Endothelial cell of umbilical vein (primary cell): ENCODE results near the gene SKIC3. TPM values are rescaled to one million over a fixed set of nuclear protein-coding genes. Genes with fewer than 3 reads are reported as not detected.

Source experiments
- BruUV-seq: library from RNA; stranded (reverse); fragments of 400-500 nt; replicated peaks from 2 replicates; lab custom pipeline; 2021; lab: Mats Ljungman, UMichigan
- CTCF ChIA-PET: fragments of 300-600, 350-600 bp; sonication (Branson Sonifier 250); formaldehyde crosslinking; loops from one replicate; lab custom pipeline; 2021; ENCODE audit warnings: antibody characterized with exemption, inconsistent platforms; lab: Charles Lee
- POLR2A ChIA-PET: fragments of 300-600, 350-600 bp; sonication (Branson Sonifier 250); formaldehyde crosslinking; loops from one replicate; lab custom pipeline; 2021; ENCODE audit warnings: antibody characterized with exemption, inconsistent platforms; lab: Charles Lee
- DNase-seq: peaks from one replicate; pipeline ENCODE4 v3.0.0-alpha.2; 2011; ENCODE audit warnings: low read depth, low spot score
- FAIRE-seq: peaks from 2 replicates; lab custom pipeline; 2011; peaks lifted over from hg19 to GRCh38; lab: Jason Lieb, UNC
- H2AFZ ChIP-seq: 2 replicates; pipeline ENCODE4 v1.6.0; 2012; ENCODE audit warnings: low read depth, low read length, control low read depth, inconsistent platforms
- H3K27ac ChIP-seq: 2 replicates; pipeline ENCODE4 v1.5.1; 2011; ENCODE audit warnings: low read depth, mild to moderate bottlenecking, control low read depth, low read length, moderate library complexity; ENCODE audit not compliant: insufficient read depth
- H3K27me3 ChIP-seq, 2 experiments: 2 replicates each; pipeline versions ENCODE4 v1.6.0 to v1.6.1; 2011; ENCODE audit warnings: low read length in 2 of 2, mixed read lengths in 1 of 2; ENCODE audit not compliant: control insufficient read depth in 2 of 2, insufficient read depth in 2 of 2
- H3K36me3 ChIP-seq, 2 experiments: 2 replicates in 1 of 2; 3 replicates in 1 of 2; pipeline ENCODE4 v1.5.1; 2011; ENCODE audit warnings: low read length in 2 of 2, mild to moderate bottlenecking in 1 of 2, moderate library complexity in 1 of 2; ENCODE audit not compliant: control insufficient read depth in 2 of 2, insufficient read depth in 2 of 2; ENCODE audit errors: extremely low read depth in 1 of 2
- H3K4me1 ChIP-seq: 3 replicates; pipeline ENCODE4 v1.5.1; 2011; ENCODE audit warnings: mild to moderate bottlenecking, low read length; ENCODE audit not compliant: control insufficient read depth, insufficient read depth; ENCODE audit errors: extremely low read depth
- H3K4me2 ChIP-seq: 2 replicates; pipeline ENCODE4 v1.6.1; 2011; ENCODE audit warnings: low read length, control low read depth, mixed read lengths; ENCODE audit not compliant: insufficient read depth
- H3K4me3 ChIP-seq, 3 experiments: fragments of 200-600 bp in 1 of 3; sonication (generic), shearing (Covaris generic) in 1 of 3; replicated peaks in 1 of 3; 2 replicates each; pipeline ENCODE4 v1.5.1; 2011 to 2016; ENCODE audit warnings: control low read depth in 3 of 3, low read length in 3 of 3, mild to moderate bottlenecking in 2 of 3, inconsistent platforms in 1 of 3, low read depth in 1 of 3, moderate library complexity in 1 of 3; ENCODE audit not compliant: insufficient read depth in 1 of 3
- H3K79me2 ChIP-seq: 2 replicates; pipeline ENCODE4 v1.6.0; 2012; ENCODE audit warnings: low read length, inconsistent platforms; ENCODE audit not compliant: control insufficient read depth, insufficient read depth
- H3K9ac ChIP-seq: replicated peaks from 2 replicates; pipeline ENCODE3; 2011; ENCODE audit warnings: low read length, control low read depth; ENCODE audit not compliant: insufficient read depth; ENCODE audit errors: extremely low read depth
- H3K9me1 ChIP-seq: replicated peaks from 3 replicates; pipeline ENCODE4 v1.6.0; 2011; ENCODE audit warnings: mild to moderate bottlenecking, low read length; ENCODE audit not compliant: control insufficient read depth, insufficient read depth; ENCODE audit errors: extremely low read depth
- H3K9me3 ChIP-seq: replicated peaks from 2 replicates; pipeline ENCODE4 v1.5.1; 2012; ENCODE audit warnings: low read length, inconsistent platforms; ENCODE audit not compliant: control insufficient read depth, insufficient read depth
- H4K20me1 ChIP-seq: replicated peaks from 2 replicates; pipeline ENCODE3; 2011; ENCODE audit warnings: mild to moderate bottlenecking, low read length; ENCODE audit not compliant: control insufficient read depth, insufficient read depth; ENCODE audit errors: extremely low read depth
- EZH2 ChIP-seq: IDR thresholded peaks from 2 replicates; pipeline ENCODE4 v1.6.1; 2012; ENCODE audit warnings: borderline replicate concordance, low read depth, mild to moderate bottlenecking, moderate library complexity, low read length, inconsistent platforms; ENCODE audit not compliant: severe bottlenecking
- GATA2 ChIP-seq: IDR thresholded peaks from 2 replicates; pipeline ENCODE4 v1.7.0; 2011; ENCODE audit warnings: low read depth, mild to moderate bottlenecking, moderate library complexity, mixed read lengths, low read length; ENCODE audit not compliant: insufficient read length, insufficient read depth
- JUN ChIP-seq: IDR thresholded peaks from 2 replicates; pipeline ENCODE4 v1.6.1; 2011; ENCODE audit warnings: borderline replicate concordance, low read depth; ENCODE audit not compliant: insufficient read length, insufficient read depth
- POLR2A ChIP-seq: IDR thresholded peaks from 2 replicates; pipeline ENCODE4 v1.6.1; 2012; ENCODE audit warnings: low read depth, mild to moderate bottlenecking, control low read depth, low read length
- dilution Hi-C: fragments of 300-500 bp; cut with MboI; formaldehyde crosslinking; loops from one replicate; pipeline ENCODE4 v1.15.0; 2019; ENCODE audit warnings: low sequenced_read_pairs; ENCODE audit not compliant: extremely low pct_ligation_motif_present
- intact Hi-C: fragments of 100-400 bp; cut with micrococcal nuclease; formaldehyde crosslinking; loops from one replicate; pipeline ENCODE4 v1.10.0; 2022
- polyA plus RNA-seq, 4 experiments: library from polyadenylated mRNA; depleted of rRNA in 3 of 4; stranded (reverse) in 3 of 4; unstranded in 1 of 4; fragments of >200 nt; gene quantifications; 2 replicates each; pipeline versions ENCODE4 v1.2.1 to v1.2.3, GENCODE V29; 2011 to 2012; ENCODE audit warnings: missing spikeins in 1 of 4
- total RNA-seq: library from RNA; stranded (reverse); gene quantifications from 2 replicates; pipeline ENCODE4 v1.2.3, GENCODE V29; 2021
- TF ChIP-seq, protein P1 (sequence below): IDR thresholded peaks from 2 replicates; pipeline ENCODE4 v1.6.1; 2011; ENCODE audit not compliant: insufficient read depth, insufficient read length
- TF ChIP-seq, protein P2 (sequence below), 2 donors: IDR thresholded peaks; 1 replicate in 1 of 2; 2 replicates in 1 of 2; pipeline ENCODE4 v1.5.1; 2011; ENCODE audit warnings: low read length in 2 of 2, mild to moderate bottlenecking in 2 of 2, moderate library complexity in 2 of 2, control low read depth in 1 of 2, inconsistent platforms in 1 of 2, low read depth in 1 of 2; ENCODE audit not compliant: insufficient read depth in 1 of 2; ENCODE audit errors: extremely low read depth in 1 of 2

Gene SKIC3
- total and polyA plus RNA-seq, 2 donors (not counting 3 experiments of a cell fraction or from before 2014, with no cell fraction given) = 18.8 to 100 TPM

DNA sequence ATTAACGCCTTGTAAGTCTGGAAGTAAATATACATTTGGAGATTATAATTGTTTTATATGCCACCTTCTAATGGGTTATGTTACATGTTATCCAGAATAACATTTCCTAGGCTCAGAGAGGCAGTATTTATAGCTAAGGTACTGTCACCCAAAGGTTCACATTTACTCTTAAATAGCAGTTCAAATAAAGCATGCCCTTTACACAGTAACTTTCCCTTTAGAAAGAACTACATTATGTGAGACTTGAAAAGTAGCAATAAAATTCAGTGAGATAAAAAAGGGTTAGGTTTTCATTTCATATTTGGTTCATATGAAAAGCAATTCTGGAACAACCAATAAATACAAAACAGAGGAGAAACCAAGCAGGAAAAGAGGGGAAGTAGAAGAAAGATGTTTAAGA, 35.1 kb downstream of the SKIC3 start:
- Histone ChIP-seq H3K79me2 (no peaks in the 10 kb centered on the region), H3K4me2 (no peak overlapping the region), H3K9me3 (no peaks in the 10 kb centered on the region), H3K9me1 (no peaks in the 10 kb centered on the region), H3K36me3 (peaks cover 9 to 37% of the 10 kb centered on the region in 2 experiments), H3K9ac (no peak overlapping the region), H3K27ac (no peak overlapping the region), H2AFZ (no peak overlapping the region), H3K27me3 (no peaks in the 10 kb centered on the region), H3K4me3 (no peak overlapping the region), H4K20me1 (no peaks in the 10 kb centered on the region), H3K4me1 (no peaks in the 10 kb centered on the region)
- DNase-seq (no peak), FAIRE-seq (no peak)
- TF ChIP-seq GATA2 (no peak), JUN (no peak), EZH2 (no peak)
- dilution Hi-C loops (no loop called here), intact Hi-C loops (no loop called here)
- ChIA-PET CTCF (no interaction called here), POLR2A (no interaction called here)
- BruUV-seq = no TSS peak

DNA sequence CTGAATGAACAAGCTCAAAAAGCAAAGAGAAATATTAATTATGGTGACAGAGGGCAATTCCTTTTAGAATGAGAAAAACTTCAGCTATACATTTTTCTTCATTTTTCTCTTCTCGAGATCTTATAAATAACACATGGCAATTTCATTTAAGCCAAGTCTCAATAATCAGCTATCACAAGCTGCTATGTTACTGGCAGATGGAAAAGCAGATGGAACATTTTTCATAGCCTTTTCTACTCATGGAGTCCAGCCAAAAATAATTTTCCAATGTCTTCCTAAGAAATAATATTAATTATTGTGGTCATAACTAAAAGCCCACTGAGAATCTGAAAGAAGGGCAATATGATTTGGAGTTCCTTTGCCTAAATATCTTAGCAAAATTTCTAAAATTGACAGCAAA, 35.6 kb downstream of the SKIC3 start:
- DNase-seq (no peak), FAIRE-seq (no peak)
- TF ChIP-seq EZH2 (no peak), POLR2A (no peak)
- TF ChIP-seq, protein P1, sequence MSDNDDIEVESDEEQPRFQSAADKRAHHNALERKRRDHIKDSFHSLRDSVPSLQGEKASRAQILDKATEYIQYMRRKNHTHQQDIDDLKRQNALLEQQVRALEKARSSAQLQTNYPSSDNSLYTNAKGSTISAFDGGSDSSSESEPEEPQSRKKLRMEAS = no peak
- TF ChIP-seq, protein P2, sequence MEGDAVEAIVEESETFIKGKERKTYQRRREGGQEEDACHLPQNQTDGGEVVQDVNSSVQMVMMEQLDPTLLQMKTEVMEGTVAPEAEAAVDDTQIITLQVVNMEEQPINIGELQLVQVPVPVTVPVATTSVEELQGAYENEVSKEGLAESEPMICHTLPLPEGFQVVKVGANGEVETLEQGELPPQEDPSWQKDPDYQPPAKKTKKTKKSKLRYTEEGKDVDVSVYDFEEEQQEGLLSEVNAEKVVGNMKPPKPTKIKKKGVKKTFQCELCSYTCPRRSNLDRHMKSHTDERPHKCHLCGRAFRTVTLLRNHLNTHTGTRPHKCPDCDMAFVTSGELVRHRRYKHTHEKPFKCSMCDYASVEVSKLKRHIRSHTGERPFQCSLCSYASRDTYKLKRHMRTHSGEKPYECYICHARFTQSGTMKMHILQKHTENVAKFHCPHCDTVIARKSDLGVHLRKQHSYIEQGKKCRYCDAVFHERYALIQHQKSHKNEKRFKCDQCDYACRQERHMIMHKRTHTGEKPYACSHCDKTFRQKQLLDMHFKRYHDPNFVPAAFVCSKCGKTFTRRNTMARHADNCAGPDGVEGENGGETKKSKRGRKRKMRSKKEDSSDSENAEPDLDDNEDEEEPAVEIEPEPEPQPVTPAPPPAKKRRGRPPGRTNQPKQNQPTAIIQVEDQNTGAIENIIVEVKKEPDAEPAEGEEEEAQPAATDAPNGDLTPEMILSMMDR (IDR thresholded peaks at IDR 0.05; ENCODE audit: extremely low read depth in 1 of 2, insufficient read depth in 1 of 2, low read depth in 1 of 2, low read length in 2 of 2) = no peak
- Histone ChIP-seq H3K9ac (no peak overlapping the region), H2AFZ (no peak overlapping the region), H3K4me1 (no peaks in the 10 kb centered on the region), H3K9me3 (no peaks in the 10 kb centered on the region), H3K9me1 (no peaks in the 10 kb centered on the region), H3K27me3 (no peaks in the 10 kb centered on the region), H3K36me3 (peaks cover 9 to 34% of the 10 kb centered on the region in 2 experiments), H3K4me3 (no peak overlapping the region), H4K20me1 (no peaks in the 10 kb centered on the region), H3K79me2 (no peaks in the 10 kb centered on the region), H3K27ac (no peak overlapping the region), H3K4me2 (no peak overlapping the region)
- ChIA-PET POLR2A (no interaction called here), CTCF (interaction anchor here (0.7 kb wide), 1 partner anchor 235 kb away, joined by 3 read pairs; no protein-coding TSS in a partner anchor)
- dilution Hi-C loops (no loop called here), intact Hi-C loops (no loop called here)
- BruUV-seq = no TSS peak
